Measurements from ENCODE around the gene S100A1. TPM values are rescaled to one million over a fixed set of nuclear protein-coding genes. Genes with fewer than 3 reads are reported as not detected.

S100A1 gene
- total RNA-seq, 1 experiment from 2014 or later: not detected

DNA sequence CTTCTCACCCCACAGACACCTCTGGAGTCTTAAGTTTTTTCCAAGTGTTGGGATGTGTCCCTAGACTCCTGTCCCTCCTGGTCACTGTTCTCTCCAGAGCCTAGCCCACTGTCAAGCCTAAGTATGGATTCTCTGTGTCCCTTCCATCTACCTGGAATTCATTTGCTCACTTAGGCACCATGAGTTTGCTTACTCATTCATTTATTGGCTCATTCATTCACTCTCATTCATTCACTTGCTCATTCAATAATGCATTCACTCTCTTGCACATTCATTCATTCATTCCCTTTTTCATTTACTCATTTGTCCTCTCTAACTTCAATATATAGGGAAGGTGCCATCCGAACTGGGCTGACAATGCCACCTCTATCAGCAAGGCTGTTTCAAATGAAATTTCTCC is 16.9 kb upstream of the S100A1 start:
- no peak overlapping the region for H2BK12ac ChIP-seq (ENCODE audit: insufficient read length, low read depth, low read length)
- H3K9me3 Mint-ChIP-seq: no peaks in the 10 kb centered on the region
- no peak overlapping the region for H4K8ac ChIP-seq (replicated peaks; ENCODE audit: insufficient read length, low read depth, low read length)
- peaks cover 42 to 64% of the 10 kb centered on the region in 2 experiments for H3K4me1 Mint-ChIP-seq
- no peak overlapping the region for H3K4ac ChIP-seq (ENCODE audit: low read depth, low read length)
- peaks cover 0 to 3% (median 0%) of the 10 kb centered on the region in 3 experiments; a peak in 1 of 7 replicates for H3K36me3 Mint-ChIP-seq (ENCODE audit: insufficient read depth in 1 of 3, low read depth in 3 of 3)
- no peak overlapping the region for H3K27ac ChIP-seq (ENCODE audit: insufficient read length, low read depth, low read length)
- TF ChIP-seq, protein P1, sequence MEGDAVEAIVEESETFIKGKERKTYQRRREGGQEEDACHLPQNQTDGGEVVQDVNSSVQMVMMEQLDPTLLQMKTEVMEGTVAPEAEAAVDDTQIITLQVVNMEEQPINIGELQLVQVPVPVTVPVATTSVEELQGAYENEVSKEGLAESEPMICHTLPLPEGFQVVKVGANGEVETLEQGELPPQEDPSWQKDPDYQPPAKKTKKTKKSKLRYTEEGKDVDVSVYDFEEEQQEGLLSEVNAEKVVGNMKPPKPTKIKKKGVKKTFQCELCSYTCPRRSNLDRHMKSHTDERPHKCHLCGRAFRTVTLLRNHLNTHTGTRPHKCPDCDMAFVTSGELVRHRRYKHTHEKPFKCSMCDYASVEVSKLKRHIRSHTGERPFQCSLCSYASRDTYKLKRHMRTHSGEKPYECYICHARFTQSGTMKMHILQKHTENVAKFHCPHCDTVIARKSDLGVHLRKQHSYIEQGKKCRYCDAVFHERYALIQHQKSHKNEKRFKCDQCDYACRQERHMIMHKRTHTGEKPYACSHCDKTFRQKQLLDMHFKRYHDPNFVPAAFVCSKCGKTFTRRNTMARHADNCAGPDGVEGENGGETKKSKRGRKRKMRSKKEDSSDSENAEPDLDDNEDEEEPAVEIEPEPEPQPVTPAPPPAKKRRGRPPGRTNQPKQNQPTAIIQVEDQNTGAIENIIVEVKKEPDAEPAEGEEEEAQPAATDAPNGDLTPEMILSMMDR (conservative IDR thresholded peaks at IDR 0.05): no peak
- no peaks in the 10 kb centered on the region for H3K27me3 ChIP-seq (ENCODE audit: insufficient read depth, low read length)
- no peak overlapping the region for H3T11ph ChIP-seq (ENCODE audit: low read length)
- no peak overlapping the region for H2BK5ac ChIP-seq (ENCODE audit: insufficient read length, low read length)
- no peaks in the 10 kb centered on the region for H3K79me2 ChIP-seq (ENCODE audit: insufficient read depth, low read length)
- H4K20me1 ChIP-seq (ENCODE audit: control insufficient read depth, insufficient read depth, insufficient read length): no peaks in the 10 kb centered on the region
- H3K56ac ChIP-seq (ENCODE audit: insufficient read length, low read depth, low read length): no peak overlapping the region
- H3K27ac Mint-ChIP-seq: no peak overlapping the region
- H3K4me1 ChIP-seq (ENCODE audit: insufficient read depth, low read length): peaks cover 9% of the 10 kb centered on the region; the same call in 1 of the 2 replicates
- no peak overlapping the region for H3K18ac ChIP-seq (ENCODE audit: insufficient read length, low read depth, low read length)
- no peak overlapping the region; a peak in 1 of 5 replicates for H3K4me3 Mint-ChIP-seq
- H4K91ac ChIP-seq (ENCODE audit: insufficient read length, low read depth, low read length): no peak overlapping the region
- H2BK15ac ChIP-seq (ENCODE audit: low read depth, low read length): no peak overlapping the region
- H2AK5ac ChIP-seq (ENCODE audit: insufficient read length, low read length): no peak overlapping the region
- no peak overlapping the region for H3K23ac ChIP-seq (ENCODE audit: insufficient read length, low read depth, low read length)
- no peak overlapping the region for H3K4me2 ChIP-seq (ENCODE audit: insufficient read depth, insufficient read length, low read length)
- no peak overlapping the region for H3K9ac ChIP-seq (ENCODE audit: extremely low read depth, insufficient read length, low read length)
- no peak overlapping the region for H2AFZ ChIP-seq (ENCODE audit: low read length)
- H3K79me1 ChIP-seq (ENCODE audit: insufficient read depth, low read depth, low read length, poor library complexity, severe bottlenecking): no peaks in the 10 kb centered on the region
- WGBS (ENCODE audit: extremely low coverage, insufficient read length, low lambda C conversion rate): no CpG with 5 or more reads among the region's 1 CpG
- no peak overlapping the region for H4K5ac ChIP-seq (ENCODE audit: insufficient read length, low read depth, low read length)
- no peak for DNase-seq
- no peak overlapping the region for H3K14ac ChIP-seq (ENCODE audit: insufficient read depth, low read length)
- no peak overlapping the region for H2BK20ac ChIP-seq (ENCODE audit: low read depth, low read length, poor library complexity, severe bottlenecking)
- no peaks in the 10 kb centered on the region for H3K9me3 ChIP-seq (ENCODE audit: control insufficient read depth, low read depth, low read length)
- H2BK120ac ChIP-seq (ENCODE audit: low read depth, low read length, poor library complexity, severe bottlenecking): no peak overlapping the region
- H3K23me2 ChIP-seq (ENCODE audit: insufficient read length, low read depth, low read length, poor library complexity, severe bottlenecking): peaks cover 3% of the 10 kb centered on the region
- peaks cover 2% of the 10 kb centered on the region for H3K27me3 Mint-ChIP-seq (ENCODE audit: low read depth)

All from H9 (cell line).